Ramos (cell line): Measurements from ENCODE around the gene RASGRP3.

Experiments
- in situ Hi-C: fragments of 300-500 bp; cut with MboI; formaldehyde crosslinking; loops from one replicate; pipeline ENCODE4 v1.14.3; 2022; ENCODE audit warnings: low sequenced_read_pairs; ENCODE audit not compliant: unreplicated experiment

RASGRP3 gene

DNA sequence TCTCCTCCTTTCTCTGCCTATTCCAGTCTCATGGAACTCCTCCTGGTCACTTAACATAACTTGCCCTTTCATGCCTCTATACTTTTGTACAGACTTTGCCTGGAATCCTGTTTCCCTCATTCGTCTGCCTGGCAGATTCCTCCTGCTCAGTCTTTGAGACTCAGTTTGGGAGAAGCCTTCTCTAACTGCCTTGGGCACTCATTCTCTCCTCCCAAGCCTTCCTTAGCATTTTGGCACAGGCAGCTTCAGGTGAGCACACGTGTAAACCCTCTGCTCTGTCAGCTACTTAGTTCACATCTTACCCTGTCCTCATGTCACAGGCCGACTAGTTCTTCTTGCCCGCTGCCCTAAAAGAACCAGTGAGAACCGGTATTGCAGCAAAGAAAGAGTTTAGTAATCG is 128.6 kb downstream of the RASGRP3 start:
- in situ Hi-C loops, result no loop called here

DNA sequence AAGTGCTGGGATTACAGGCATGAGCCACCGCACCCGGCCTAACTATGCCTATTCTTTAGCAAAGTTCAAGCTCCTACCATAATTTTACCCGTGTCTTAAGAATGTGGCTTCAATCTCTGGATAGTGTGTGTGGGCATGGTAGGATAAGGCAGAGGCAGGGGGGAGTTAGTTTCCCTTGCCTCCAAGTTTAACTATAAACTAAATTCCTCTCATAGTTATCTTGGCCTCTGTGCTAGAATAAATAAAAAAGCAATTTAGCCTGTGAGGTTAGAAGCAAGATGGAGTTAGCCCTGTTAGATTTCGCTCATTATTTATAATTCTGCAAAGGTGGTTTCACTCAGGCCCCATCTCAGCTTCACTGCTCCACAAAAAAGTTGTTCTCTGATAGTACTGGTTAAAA is 129.7 kb downstream of the RASGRP3 start:
- in situ Hi-C loops, result no loop called here

DNA sequence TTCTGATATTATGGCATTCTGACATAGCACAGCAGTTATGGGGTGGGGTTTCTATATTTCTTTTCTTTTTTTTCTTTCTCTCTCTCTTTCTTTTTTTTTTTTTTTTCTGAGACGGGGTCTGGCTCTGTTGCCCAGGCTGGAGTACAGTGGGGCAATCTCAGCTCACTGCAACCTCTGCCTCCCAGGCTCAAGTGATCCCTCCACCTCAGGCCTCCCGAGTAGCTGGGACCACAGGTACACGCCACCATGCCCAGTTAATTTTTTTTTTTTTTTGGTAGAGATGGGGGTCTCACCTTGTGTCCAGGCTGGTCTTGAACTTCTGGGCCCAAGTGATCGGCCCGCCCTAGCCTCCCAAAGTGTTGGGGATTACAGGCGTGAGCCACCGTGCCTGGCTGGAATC is 130.2 kb downstream of the RASGRP3 start:
- in situ Hi-C loops, result no loop called here

DNA sequence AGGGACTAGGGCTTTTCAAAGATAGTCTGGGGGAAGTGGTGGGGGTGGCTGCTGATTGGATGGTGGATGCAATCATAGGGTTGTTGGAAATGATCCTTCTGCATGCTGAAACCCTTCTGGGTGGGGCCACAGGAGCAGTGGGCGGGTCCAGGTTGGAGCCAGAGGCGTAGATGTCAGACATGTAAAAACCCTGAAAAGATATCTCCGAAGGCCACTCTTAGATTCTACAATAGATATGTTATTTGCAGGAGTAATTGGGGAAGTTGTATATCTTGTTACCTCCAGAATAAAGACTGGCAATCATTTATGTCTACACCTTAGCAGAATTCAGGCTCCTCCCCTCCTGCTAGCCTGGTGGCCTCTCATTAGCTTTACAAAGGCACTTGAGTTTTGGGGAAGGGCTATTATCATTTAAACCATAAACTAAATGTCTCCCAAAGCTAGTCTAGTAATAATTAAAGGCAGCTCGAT is 130.8 kb downstream of the RASGRP3 start:
- in situ Hi-C loops, result no loop called here

DNA sequence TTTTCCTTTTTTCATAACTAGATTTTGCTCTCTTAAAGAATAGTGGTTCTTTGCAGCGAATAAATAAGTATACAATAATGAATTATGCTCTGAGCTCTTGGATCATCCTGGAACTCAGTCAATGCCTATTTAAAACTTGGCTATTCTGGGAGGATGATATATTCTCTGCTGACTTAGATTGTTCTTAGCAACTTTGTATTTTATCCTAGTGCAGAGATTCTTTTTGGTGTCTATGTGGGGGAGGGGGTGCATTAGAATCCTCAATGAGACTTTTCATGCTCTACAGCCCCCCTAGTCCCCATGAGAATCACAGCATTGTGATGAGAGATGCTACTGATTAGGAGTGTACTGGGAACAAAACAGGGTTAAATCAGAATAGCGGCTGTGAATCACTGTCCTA is 131.5 kb downstream of the RASGRP3 start:
- in situ Hi-C loops, result no loop called here

DNA sequence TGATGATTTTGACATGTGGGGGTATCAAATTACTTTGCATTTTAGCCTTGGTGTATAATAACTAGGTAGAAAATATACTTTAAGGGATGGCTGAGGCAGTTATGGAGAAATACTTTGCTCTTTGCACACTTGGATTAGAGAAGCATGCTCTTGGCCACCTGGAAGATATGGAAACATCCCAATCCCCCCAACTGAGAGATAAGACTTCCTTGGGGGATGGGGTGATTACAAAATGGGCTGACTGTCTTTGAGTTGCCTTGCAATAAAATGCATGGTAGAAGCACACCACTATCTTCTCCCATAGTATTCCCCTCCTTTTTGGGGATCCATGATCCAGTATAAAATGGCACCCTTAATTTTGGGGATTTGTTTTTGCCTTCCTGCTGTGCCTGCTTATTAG is 137.7 kb downstream of the RASGRP3 start:
- in situ Hi-C loops, result no loop called here
